ENCODE data around the gene TANGO2.

TANGO2 gene

GRCh38 chr22:20027966-20028854 is 7.3 kb downstream of the TANGO2 start:
- no peak for DNase-seq

- DNase-seq = no peak
These were observed 8.1 kb downstream of the TANGO2 start for GRCh38 chr22:20028855-20029549.

- DNase-seq = no peak
These were observed 8.8 kb downstream of the TANGO2 start for GRCh38 chr22:20029550-20030225.

- no peak for DNase-seq
These were observed 11.0 kb downstream of the TANGO2 start for GRCh38 chr22:20031732-20032406.

- DNase-seq = no peak
These were observed 11.6 kb downstream of the TANGO2 start for GRCh38 chr22:20032407-20032991.

GRCh38 chr22:20033045-20033706 is 12.3 kb downstream of the TANGO2 start:
- DNase-seq = no peak

- DNase-seq = no peak
These were observed 13.2 kb downstream of the TANGO2 start for GRCh38 chr22:20034143-20034542.

GRCh38 chr22:20035375-20036083 is 14.6 kb downstream of the TANGO2 start:
- no peak for DNase-seq

- no peak for DNase-seq
These were observed 15.2 kb downstream of the TANGO2 start for GRCh38 chr22:20036084-20036482.

GRCh38 chr22:20036535-20037392 is 15.9 kb downstream of the TANGO2 start:
- DNase-seq = no peak

GRCh38 chr22:20037419-20037818 is 16.5 kb downstream of the TANGO2 start:
- no peak for DNase-seq

GRCh38 chr22:20038574-20038973 is 17.7 kb downstream of the TANGO2 start:
- no peak for DNase-seq

- DNase-seq = no peak
These were observed 18.9 kb downstream of the TANGO2 start for GRCh38 chr22:20039683-20040325.

- DNase-seq = no peak
These were observed 19.7 kb downstream of the TANGO2 start for GRCh38 chr22:20040327-20041200.

- no peak for DNase-seq
These were observed 22.4 kb downstream of the TANGO2 start for GRCh38 chr22:20043057-20043996.

GRCh38 chr22:20043997-20044342 is 23.1 kb downstream of the TANGO2 start:
- no peak for DNase-seq

- no peak for DNase-seq
These were observed 23.7 kb downstream of the TANGO2 start for GRCh38 chr22:20044495-20045151.

Measured in cortex of kidney (tissue), 1 donor.